NAMALWA (cell line): Measurements from ENCODE around the gene ARHGAP44.

Experiments used
- DNase-seq: peaks from one replicate; pipeline ENCODE4 v3.0.0-alpha.2; 2015; ENCODE audit warnings: low spot score

The ARHGAP44 gene

GRCh38 chr17:12994341-12995074 lies 205.2 kb downstream of the ARHGAP44 start:
- DNase-seq = no peak

- DNase-seq = no peak
These were observed 206.0 kb downstream of the ARHGAP44 start for GRCh38 chr17:12995106-12995895.

DNA sequence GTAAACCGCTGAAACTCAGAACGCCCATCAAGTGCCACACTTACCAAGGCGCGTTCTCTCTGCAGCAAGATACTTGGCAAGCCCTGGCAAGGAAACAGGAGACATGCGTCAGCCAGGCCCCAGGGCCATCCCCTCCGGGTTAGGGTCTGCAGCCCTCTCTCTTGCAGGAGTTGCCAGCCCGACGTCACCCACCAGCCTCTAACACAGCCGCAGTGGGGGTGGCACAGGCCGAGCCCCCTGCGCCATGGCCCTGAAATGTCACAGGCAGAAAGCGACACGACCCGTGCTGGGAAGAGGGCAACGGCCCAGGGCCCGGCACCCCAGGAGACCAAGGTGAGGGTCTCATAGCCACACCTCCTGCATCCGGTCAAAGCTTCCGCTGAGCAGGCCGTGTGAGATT lies 206.6 kb downstream of the ARHGAP44 start:
- no peak for DNase-seq

DNA sequence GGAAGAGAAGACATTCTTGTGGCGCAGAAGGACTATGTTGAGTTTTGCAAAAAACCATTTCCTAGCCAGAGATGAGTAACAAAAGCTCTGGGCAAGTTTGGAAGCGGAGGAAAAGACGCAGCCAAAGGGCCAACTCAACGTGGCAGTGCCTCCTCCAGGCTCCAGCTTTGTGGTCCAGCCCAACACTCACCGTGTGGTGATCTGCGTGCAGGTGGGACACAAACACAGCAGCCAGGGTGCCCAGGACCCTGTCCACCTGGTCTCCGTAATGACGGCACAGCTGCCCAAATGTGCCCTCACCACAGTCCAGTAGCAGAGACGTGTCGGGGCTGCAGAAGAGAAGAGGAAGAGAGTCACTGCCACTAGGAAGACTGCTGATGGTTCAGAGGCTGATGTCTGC lies 207.1 kb downstream of the ARHGAP44 start:
- no peak for DNase-seq

- DNase-seq = no peak
These were observed 207.6 kb downstream of the ARHGAP44 start for GRCh38 chr17:12996941-12997340.

- no peak for DNase-seq
These were observed 209.2 kb downstream of the ARHGAP44 start for GRCh38 chr17:12998461-12998860.

DNA sequence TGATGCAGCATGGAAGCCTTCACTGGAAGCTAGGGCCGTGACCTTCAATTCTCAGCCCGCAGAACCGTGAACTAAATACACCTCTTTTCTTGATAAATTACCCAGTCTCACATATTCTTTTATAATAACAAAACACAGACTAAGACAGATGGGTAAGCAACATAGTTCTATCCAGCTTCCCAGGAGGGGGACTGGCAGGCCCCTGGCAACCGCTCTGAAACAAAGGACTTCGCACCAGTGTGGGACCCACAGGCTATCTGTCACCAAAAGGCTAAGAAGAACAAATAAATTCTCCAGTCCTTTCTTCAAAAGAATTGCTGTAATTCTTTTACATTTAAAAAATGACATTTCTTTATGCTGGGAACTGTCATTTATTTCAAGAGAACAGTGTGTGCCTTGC lies 209.6 kb downstream of the ARHGAP44 start:
- no peak for DNase-seq

DNA sequence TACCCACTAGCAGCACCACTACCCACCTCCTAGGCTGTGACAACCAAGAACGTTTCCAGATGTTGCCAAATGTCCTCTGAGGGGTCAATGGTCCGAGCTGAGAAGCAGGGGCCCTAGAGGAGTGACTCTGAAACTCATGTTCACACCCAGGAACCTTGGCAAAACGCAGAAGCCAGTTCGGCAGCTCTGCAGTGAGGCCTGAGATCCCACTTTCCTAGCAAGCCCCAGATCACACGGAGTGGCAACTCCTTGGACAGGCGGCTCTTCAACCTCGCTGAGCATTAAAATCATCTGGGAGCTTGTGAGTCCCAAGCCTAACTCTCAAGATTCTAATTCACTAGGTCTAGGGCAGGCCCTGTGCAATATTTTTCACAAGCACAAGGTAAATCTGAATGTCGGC lies 211.3 kb downstream of the ARHGAP44 start:
- no peak for DNase-seq

GRCh38 chr17:13001991-13002615 lies 212.8 kb downstream of the ARHGAP44 start:
- DNase-seq = no peak

DNA sequence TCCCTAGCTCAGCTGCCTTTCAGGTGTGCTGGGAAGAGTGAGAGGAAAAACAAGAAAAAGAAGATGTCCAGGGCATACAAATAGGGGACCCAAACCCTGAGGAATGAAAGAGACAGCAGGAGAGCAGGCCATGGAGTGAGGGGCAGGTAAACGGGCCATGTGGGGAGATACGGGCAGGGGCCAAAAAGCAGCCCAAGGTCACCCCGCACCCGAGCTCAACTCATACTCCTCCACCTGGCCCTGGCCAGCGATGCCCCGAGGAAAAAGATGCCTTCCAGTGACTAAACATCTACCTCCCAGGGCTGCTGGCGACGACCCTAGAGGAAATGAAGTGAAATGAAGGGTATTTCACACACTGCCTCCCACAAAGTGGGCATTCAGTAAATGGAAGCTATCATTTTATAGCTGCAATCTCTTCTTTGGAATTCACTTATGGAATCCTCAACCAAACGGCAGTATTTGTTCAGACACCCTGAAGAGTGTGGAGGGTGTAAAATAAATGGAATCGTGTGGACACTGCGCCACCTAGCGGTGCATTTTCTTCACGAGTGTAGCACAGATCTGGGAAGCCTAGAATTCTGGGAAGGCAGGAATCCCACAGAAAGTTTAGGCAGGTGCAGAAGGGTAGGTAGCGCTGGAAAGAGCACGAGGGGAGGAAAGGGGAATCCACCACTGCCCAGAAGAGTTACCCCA lies 213.6 kb downstream of the ARHGAP44 start:
- DNase-seq = peak; percentile 38

DNA sequence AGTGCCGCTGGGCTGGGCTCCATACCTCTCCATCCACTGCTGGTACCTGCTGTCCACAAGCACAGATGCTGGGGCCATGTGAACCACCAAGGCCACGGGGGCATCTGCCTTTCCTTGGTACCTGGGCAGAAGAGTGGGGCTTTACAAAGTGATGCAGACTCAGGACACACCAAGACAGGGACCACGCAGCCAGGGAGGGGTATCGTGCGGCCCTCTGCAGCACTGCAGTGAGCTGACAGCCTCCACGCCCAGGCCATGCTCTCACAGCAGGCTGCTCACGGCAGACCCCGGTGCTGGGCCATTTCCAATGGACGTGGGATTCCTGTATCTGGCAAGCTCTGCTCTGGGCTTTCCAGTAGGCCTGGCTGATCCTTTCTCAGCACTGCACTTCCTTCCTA lies 214.2 kb downstream of the ARHGAP44 start:
- no peak for DNase-seq

DNA sequence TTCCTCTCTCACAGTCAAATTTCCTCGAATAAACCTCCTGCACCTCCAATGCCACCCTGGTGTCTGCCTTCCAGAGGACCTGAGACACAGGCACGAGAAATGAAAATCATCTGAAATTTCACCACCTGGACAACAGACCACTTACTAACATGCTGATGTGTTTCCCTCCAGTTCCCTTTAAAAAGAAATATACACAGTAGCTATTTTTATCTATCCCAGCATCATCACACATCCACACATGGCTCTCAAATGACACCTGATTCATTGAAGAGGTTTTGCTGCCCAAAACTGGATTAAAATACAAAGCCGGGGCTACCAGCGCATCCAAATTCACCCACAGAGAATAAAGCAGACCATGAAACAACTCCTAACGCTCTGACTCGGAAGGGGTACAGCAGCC lies 214.6 kb downstream of the ARHGAP44 start:
- DNase-seq = no peak

- DNase-seq = no peak
These were observed 215.0 kb downstream of the ARHGAP44 start for GRCh38 chr17:13004336-13004735.

DNA sequence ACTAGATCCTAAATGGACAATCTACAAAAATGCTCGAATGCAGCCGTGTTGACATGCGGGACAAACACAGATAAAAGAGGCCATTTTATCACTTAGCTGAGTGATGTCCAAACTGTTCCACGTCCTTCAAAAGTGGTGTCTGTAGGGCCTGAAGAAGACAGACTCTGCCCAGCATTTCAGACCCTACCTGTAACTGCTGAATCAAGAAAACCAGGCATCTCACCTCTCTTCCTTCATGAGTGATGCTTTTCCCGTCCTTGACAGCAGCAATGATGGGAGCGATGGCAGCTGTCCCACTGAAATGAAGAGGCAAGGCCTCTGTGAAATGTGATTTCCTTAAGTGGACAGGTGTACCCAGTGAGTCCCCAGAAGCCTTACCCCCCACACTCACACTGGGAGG lies 216.2 kb downstream of the ARHGAP44 start:
- no peak for DNase-seq

DNA sequence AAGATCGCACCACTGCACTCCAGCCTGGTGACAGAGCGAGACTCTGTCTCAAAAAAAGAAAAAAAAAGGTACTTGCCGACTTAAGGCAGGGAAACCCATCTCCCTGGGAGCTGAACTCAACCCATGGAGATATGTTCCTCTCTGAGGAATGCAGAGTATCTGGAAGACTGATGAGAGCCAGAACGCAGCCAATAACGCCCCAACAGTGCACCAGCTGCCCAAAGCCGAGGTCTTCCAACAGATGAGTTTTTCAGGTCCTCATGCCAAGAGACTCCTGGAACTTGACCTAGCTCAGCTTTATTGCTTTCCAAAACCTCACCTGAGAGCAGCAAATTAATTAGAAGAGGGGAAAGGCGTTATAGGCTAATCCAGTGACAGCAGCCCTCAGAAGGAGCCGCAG lies 219.2 kb downstream of the ARHGAP44 start:
- DNase-seq = no peak

DNA sequence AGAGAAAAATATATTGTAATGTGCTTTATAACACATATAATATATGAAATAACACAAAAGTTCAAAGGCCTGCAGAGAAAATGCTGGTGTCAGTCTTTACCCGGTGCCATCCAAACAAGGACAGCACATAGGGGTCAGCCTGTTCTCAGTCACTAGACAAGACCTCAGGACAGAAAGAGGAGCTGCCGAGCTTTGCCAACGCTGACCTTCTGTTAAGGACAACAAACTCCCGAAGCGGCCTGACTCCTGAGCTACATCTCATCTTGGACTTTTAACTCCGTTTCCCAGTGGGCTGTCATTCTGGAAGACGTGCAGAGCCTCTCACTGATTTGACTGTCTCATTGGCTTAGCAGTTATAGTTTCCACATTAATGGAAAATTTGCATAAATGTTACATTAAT lies 221.7 kb downstream of the ARHGAP44 start:
- no peak for DNase-seq

- no peak for DNase-seq
These were observed 225.5 kb downstream of the ARHGAP44 start for GRCh38 chr17:13014801-13015200.

DNA sequence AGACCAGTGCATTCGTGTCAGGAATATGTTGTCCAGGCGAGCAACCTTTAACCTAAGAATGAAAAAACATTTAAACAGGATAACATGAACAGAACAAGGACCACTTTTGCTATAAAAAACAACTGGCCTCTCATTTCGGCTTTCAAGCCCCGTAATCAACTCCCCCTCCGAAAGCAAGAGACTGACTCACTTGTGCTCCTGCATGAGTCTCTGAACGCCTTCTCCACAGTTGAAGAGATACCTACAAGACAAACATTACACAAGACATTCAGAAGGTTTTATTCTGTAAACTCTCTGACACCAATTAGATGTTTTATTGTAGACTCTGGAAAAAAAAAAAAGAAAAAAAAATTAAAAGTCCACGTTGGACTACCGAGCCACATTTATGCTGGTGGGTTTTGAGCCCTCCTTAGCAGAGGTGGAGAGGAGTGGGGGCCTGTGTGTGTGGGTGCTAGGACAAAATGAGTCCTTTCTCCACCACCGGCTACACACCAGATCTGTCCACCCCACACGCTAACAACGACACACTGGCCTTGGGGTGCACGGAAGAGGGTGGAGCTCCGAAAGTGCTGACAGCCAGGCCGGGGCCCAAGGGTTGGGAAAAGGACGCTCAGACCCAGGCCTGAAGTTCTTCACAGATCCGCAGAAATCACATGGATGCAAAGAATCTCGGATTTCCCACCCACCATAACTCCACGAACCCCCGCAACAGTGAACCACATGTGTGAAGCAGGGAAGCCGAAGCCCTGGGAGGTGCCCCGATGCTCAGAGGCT lies 227.8 kb downstream of the ARHGAP44 start:
- DNase-seq = no peak

DNA sequence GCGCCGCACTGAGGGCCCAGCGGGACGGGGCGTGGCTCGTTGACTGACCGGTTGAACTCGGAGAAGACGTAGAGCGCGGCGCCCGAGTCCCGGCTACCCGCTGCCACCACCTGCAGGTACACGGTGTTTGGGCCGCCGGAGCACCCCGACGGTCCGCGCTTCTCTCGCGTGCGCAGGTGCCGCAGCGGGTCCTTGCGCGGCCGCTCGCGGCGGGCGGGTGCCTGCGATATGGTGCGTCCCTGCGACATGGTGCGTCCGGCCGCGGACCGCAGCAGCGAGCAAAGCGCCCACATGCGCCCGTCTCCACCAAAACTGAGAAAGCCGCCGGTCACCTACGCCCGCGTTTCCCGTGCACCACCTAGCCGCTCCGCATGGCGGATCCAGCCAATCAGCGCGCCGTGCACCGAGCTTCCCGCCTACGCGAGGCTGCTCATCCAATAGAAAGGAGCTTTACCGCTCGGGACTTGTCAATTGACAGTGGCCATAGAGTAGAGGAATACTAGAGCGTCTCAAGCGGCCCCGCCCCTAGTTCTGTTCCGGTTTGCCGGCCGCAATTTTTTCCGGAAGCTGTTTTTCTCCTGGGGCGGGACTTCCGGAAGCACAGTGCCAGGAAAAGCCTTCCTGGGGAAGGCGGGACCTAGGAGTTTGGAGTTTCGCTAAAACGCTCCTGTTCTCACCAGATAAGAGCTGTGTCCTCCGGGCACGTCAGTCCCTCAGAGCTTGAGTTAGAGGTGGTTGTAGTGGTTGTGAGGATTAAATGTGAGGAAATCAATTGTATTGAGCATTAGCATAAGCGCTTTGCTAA lies 228.6 kb downstream of the ARHGAP44 start, which contains the start of gene ELAC2:
ELAC2 (minus strand) TSS at position 373 of the 805 bp plus-strand sequence; CDS start at position 293, 80 bp downstream.
- peak; percentile 93 for DNase-seq

GRCh38 chr17:13024016-13024415 lies 234.7 kb downstream of the ARHGAP44 start:
- DNase-seq = peak; percentile 0
